GM19239 (cell line): ENCODE measurements around the gene IQGAP3.
"Not testable (repeated sequence)": the region's sequence is repeated elsewhere in the genome, so short reads cannot be mapped to it uniquely, and the experiment has no call there.

Experiments used
- DNase-seq: peaks from one replicate; pipeline ENCODE4 v3.0.0; 2011; ENCODE audit warnings: low spot score; ENCODE audit not compliant: insufficient read length
- FAIRE-seq: peaks from 2 replicates; lab custom pipeline; 2011; peaks lifted over from hg19 to GRCh38; lab: Jason Lieb, UNC

The IQGAP3 gene

DNA sequence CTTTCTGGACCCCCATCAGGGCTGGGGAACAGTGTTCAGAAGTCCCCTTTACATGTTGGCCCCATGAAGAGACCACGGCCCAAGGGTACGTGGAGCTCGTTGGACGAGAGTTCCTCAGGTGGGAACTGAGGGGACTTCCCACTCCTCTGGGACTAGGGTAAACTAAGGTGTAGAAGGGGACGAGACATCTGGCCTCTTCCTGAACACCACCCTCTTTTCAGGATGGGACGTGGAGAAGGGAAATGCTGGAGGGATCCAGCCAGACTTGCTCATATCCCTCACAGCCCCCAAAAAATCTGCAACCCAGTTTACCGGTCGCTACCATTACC is 21.3 kb upstream of the IQGAP3 start:
- DNase-seq (no peak), FAIRE-seq (no peak)

DNA sequence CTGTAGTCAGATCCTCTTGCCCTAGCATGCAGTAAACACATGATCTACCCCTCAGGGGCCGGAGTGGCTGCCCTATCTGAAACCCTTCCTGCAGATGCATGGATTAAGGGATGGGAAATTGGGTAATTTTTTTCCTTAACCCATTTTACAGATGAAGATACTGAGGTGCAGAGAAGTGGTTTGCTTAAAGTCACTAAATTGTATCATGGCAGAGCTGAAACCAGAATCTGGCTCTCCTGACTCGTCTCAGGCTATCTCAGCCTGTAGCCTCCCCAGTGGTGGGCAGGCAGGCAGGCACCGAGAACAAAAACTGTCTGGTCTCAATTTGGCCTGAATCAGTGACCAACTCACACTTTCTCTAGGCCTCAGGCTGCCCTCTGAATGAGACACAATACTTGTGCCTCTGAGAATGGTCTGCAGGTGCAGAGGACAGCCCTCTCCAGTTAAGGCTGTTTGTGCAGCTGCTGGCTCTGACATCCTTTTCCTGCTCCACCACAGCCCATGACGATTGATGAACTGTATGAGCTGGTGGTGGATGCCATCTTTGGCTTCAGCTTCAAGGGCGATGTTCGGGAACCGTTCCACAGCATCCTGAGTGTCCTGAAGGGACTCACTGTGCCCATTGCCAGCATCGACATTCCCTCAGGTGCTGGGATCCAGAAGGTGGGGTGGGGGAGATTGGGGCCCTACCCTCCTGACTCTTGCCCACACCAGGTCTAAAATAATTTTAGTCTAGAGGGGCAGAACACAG is 20.7 kb upstream of the IQGAP3 start:
- FAIRE-seq (no peak), DNase-seq (no peak)

DNA sequence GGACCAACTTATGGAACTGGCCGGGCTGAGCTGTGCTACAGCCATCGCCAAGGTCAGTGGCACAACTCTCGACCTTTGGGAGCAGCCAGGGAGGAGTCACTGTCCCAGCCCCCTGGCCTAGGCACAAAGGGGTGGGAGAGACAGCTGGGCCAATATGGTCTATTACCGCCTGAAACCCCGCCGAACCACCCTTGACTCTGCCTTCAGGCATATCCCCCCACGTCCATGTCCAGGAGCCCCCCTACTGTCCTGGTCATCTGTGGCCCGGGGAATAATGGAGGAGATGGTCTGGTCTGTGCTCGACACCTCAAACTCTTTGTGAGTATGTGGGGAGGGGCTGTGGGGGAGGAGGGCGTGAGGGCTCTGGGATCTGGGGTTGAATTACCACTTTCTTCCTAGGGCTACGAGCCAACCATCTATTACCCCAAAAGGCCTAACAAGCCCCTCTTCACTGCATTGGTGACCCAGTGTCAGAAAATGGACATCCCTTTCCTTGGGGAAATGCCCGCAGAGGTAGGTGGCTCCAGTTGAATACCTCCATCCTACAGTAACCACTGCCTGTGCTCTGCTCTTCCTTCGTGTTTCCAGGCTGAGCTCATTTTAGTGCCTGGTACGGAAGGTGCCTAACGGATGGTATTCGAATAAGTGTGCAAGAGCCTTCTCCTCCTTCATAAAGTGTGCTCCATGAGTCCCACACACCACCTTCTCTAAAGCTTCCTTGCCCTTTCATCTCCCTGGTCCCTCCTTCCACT is 20.0 kb upstream of the IQGAP3 start:
- DNase-seq (no peak), FAIRE-seq (no peak)

DNA sequence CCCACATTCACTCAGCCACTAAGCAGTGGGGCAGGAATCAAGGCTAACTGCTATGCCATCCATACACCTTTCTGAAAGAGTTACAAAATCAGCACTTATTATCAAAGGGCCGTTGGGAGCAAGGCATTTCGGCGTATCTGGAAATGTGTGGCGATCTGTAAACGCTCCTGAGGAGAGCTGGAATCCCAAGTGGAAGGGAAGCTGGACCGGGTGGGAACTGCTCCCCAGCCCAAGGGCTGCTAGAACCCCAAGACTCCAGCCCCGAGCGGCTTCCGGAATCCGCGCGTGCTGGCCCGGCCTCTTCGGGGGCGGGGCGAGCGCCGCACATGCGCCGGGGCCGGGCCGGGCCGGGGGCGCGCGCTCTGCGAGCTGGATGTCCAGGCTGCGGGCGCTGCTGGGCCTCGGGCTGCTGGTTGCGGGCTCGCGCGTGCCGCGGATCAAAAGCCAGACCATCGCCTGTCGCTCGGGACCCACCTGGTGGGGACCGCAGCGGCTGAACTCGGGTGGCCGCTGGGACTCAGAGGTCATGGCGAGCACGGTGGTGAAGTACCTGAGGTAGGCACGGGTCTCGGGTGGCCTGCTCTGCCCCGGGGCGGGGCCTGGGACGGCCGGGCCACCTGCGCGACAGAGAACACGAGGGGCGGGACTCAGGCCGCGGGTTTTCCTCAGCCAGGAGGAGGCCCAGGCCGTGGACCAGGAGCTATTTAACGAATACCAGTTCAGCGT is 19.2 kb upstream of the IQGAP3 start, which contains the start of gene NAXE:
Gene NAXE (plus strand): TSS at position 345 of the 726 bp plus-strand sequence. CDS start 29 bp downstream, at position 374.
- FAIRE-seq: no peak
- peak; percentile 85 for DNase-seq

DNA sequence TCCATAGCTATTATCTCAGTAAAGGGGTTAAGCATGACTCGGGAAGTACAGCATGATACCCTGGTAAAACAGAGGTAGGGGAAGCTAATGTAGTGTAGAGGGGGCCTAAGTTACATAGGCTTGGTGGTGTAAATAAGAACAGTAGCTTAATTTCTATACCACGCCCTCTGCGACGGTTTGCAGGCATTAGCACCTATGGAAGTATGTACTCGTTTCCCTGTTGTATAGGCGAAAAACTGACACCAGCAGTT is 18.7 kb upstream of the IQGAP3 start:
- FAIRE-seq (no peak), DNase-seq (no peak)

DNA sequence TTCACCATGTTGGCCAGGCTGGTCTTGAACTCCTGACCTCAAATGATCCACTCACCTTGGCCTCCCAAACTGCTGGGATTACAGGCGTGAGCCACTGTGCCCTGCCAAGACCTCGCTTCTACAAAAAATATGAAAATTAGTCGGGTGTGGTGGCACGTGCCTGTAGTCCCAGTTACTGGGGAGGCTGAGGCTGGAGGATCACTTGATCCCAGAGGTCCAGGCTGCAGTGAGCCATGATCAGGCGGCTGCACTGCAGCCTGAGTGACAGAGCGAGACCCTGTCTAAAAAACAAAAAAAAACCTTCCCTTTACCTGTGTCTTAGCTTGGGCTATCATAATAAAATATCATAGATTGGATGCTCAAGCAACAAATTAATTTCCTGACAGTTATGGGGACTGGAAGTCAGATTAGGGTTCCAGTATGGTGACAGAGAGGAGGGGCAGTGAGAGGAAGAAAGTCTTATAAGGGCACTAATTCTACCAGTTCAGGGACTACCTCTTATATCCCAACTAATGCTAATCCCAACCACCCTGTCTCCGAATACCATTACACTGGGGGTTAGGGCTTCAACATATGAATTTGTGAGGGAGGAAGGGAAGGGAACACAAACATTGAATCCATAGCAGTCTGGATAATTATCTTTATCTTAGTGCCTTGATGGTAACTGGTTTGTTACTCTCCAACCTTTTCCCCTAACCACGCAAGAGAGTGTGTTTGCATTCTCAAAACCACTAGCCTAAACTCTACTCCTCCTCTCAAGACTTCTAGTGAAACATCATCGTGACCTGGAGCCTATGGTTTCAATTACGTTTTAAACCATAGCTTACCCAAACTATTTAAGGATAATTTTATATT is 18.2 kb upstream of the IQGAP3 start:
- DNase-seq: no peak
- FAIRE-seq: no peak

DNA sequence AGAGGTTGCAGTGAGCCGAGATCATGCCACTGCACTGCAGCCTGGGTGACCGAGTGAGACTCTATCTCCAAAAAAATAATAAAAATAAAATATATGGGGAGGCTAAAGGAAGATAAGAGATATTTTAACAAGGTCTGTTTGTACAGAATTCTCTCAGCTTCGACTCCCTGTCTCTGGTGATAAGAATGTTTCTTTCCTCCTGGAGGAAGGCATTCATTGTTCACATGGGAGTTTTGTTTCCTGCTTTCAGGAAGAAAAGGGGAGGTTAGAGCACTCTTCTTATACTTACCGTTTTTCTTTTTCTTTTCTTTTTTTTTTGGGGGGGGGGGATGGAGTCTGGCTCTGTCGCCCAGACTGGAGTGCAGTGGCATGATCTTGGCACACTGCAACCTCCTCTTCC is 17.2 kb upstream of the IQGAP3 start:
- no peak for FAIRE-seq

DNA sequence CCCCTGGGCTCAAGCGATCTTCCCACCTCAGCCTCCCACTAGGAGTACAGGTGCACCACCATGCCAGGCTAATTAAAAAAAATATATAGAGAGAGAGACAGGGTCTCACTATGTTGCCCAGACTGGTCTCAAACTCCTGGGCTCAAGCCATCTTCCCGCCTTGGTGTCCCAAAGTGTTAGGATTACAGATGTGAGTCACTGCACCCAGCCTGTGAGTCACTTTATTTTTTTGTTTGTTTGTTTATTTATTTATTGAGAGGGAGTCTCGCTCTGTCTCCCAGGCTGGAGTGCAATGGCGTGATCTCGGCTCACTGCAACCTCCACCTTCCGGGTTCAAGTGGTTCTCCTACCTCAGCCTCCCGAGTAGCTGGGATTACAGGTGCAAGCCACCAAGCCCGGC is 15.6 kb upstream of the IQGAP3 start:
- not testable (repeated sequence) for FAIRE-seq, DNase-seq

More for the DNA sequence above, 17.2 kb upstream of the IQGAP3 start:
- DNase-seq: no peak

DNA sequence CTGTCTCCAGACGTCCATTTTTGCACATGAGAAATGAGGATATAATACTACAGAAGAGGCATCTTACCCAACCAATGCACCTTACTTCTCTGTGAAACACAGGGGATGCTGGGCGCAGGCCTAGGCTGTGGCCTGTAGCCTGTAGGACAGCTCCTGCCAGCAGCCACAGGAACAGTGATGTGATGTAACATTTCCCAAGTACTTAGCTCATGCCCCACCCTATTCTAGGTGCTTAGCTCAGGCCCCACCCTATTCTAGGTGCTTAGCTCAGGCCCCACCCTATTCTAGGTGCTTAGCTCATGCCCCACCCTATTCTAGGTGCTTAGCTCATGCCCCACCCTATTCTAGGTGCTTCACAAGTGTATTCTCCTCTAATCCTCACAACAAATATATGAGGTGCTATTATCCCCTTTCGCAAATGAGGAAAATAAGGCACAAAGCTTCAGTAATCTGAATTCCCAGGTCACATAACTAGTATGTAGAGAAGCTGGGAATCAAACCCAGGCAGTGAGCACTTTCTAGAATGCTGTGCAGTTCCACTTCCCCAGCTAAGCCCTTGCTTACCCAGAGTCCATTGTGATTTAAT is 14.6 kb upstream of the IQGAP3 start:
- FAIRE-seq (no peak), DNase-seq (no peak)

DNA sequence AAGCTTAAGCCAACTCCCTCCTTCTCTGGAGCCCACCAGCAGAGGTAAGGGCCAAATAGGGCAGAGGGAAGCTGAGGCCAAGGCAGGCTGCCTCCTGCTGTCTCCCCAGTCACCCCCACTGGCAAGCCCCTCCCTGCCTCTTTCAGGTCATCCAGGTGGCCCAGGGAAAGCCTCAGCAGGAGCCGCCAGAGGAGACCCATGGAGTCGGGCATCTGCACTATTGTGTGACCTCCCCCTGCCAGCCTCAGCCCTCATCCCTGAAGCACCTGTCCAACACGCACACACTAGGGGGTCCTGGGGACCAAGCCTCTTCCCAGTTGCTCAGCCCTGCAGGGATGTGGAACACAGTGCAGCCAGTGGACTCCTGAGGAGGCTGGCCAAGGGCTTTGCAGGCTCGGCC is 14.0 kb upstream of the IQGAP3 start:
- FAIRE-seq (no peak), DNase-seq (no peak)

DNA sequence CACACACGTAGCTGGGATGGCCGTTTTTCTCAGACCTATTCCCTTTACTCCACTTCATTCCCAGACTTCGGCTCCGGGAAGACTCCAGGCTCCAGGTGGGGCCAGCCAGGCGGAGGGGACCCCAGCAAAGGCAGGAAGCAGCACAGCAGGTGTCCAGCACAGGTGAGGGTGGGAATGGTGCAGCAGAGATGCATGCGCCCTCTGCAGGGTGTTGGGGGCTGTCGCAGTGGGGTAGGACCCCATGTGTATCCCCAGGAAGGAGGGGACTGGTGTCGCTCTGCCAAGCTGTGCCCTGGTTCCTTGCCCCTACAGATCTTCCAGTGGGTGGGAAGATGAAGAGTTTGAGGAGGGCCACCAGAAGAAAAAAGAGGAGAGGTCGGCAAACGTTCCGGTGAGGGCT is 12.4 kb upstream of the IQGAP3 start:
- no peak for FAIRE-seq

DNA sequence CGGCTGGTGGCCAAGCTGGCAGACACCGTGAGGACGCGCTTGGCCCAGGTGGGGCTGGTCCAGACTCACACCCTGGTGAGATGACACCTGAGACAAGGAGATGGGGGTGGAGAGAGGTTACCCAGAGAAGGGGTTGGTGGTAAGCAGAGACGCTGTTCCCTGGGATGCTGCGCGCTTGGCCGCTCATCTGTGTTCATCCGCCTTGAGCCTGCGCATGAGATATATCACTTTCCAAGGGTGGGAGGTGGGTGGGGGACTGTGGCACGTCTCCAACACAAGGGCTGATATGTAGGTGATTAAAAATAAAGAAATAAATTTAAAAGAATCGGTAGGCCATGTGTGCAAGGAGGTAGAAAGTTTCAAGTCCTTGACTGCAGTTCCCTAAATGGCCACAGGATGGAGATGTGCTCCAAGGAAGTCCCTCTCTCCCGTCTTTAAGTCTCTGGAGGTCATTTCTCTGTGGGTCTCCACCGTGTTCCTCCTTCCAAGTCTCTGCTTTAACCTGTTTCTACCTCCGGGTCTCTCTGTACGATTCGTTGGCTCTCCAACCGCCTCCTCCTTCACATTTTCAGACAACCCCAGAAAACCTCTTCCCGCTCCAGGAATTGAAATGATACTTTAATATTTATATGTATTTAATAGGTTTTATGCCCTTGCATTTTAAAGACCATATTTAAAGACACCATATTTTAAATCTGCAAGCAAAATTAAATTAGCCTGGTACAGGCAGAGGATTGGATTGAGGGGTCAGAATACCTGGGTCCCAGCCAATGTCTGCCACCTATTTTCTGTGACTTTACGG is 11.7 kb upstream of the IQGAP3 start:
- FAIRE-seq: peak; percentile 81

More for the DNA sequence above, 12.4 kb upstream of the IQGAP3 start:
- DNase-seq: no peak

DNA sequence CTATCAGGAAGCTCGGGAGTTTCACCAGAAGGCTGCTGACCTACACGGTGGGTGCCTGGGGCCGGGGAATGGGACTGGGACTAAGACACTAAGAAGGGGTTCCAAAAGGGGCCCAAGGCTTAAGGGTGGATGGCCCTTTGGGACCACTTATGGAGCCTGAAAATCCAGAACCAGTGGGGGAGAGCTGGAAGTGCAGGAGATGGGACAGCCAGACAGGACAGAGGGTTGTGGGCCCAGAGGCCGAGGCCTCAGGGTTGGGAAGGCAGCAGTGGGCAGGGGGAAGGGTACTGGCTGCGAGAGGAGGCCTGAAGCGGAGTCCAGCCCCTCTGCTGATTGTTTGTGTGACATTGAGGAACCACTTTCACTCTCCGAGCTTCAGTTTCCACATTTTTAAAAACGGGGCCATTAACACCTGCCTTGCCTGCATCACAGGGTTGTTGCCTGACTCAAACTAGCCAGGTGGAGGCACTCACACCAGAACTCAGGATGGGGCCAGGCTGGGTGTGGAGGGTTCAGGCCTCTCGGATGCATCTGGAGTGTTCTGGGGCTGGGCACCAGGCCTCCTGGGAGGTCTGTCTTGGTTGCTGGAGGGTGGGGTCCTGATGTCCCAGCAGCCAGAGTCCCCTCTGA is 10.1 kb upstream of the IQGAP3 start:
- DNase-seq (peak; percentile 35), FAIRE-seq (no peak)

More for the DNA sequence above, 11.7 kb upstream of the IQGAP3 start:
- DNase-seq: peak; percentile 83

DNA sequence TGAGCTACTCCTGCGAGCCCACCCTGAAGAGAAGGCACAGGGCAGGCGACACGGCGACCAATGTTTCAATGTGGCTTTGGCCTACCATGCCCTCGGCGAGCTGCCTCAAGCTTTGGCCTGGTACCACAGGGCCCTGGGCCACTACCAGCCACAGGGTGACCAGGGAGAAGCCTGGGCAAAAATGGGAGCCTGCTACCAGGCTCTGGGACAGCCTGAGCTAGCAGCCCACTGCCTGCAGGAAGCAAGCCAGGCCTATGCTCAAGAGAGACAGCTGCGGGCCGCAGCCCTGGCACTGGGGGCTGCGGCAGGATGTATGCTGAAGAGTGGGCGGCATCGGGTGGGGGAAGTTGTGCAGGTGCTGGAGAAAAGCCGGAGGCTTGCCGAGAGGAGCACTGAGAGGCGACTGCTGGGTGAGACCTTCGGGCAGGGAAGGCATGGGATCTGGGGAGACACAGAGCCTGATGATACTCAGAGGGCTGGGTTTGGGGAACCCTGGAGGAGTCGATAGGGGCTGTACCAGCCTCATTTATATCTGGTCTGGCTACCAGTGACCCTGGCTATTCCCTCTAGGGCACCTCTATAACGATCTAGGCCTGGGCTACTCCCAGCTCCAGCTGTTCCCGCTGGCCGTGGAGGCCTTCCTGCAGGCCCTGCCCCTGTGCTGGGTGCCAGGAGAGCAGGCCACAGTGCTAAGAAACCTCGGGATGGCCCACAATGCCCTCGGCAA is 9.5 kb upstream of the IQGAP3 start:
- DNase-seq: peak; percentile 26
- FAIRE-seq: peak; percentile 26

DNA sequence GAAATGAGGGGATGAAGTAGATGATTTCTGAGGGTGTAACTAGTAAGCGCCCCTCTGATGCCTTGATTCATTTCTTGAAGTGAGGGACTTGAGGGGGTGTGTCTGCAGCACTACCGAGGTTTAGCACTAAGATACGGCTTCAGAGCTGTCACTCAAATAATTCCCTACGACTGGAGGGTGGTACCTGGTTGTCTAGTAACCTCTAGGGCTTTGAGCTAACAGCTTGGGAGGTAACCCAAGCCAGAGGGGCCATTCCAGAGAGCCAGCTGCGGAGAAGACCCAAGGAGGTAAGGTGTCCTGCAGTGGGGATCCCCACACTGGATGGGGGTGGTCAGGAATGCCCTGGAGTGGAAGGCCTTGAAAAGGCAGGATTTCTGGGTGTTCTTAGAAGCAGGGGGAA is 7.1 kb upstream of the IQGAP3 start, which contains the start of gene TTC24:
Gene TTC24 (plus strand): TSS at position 252 of the 400 bp plus-strand sequence. CDS start 1,642 bp downstream, outside the sequence.
- DNase-seq (no peak), FAIRE-seq (no peak)

DNA sequence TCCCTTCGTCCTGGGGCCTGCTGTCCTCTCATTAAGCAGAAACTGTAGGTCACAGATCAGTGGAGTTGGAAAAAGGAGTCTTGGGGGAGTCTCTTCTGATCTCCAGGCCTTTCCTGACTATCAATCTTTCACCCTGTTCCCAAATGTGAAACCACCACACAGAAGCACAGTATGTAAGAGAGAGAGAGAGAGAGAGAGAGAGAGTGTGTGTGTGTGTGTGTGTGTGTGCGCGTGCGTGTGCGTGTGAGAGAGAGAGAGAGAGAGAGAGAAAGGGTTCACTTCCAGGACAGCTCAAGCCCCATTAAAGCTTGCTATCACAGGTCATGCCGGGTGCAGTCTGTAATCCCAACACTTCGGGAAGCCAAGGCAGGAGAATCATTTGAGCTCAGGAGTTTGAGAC is 5.7 kb upstream of the IQGAP3 start:
- no peak for DNase-seq
- no peak for FAIRE-seq

DNA sequence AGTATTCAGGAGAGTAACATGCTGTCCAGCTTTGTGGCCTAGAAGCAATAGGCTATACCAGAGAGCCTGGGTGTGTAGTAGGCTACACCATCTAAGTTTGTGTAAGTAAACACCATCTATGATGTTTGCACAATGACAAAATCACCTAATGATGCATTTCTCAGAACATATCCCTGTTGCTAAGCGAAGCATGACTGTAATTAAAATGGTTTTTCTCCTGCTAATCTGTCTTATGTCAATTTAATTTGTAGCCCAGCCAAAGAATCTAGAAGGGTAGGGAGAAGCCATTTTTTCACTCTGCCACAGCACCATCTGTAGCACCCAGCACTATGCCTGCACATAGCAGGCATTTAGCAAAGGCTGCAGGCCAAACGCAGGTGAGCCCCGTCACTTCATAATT is 5.2 kb upstream of the IQGAP3 start:
- FAIRE-seq (no peak), DNase-seq (no peak)

DNA sequence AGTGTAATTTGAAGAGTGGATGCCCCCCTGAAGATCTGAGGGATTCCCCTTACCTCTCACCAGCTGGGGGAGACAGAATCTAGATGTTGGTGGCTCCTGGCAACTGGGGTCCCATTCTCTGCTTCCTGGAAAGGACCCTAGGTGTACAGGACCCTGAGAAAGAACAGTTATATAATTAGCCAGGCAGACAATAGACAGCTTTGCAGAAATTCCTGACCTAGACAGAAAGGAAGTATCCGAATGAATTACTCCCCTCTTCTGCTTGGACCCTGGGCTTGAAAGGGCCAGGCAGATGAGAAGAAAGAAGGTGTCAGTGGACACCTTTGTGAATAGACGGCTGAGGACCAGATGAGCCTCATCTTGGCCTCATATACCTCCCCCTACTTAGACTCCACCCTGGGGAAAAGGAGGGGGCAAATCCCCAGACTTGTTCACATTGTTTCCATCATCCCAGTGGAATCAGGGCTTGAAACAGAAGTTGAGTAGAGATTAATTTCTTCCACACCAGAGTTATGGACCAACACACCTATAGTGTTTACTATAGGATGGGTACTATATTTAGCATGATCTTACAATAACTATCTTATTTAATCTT is 1.8 kb upstream of the IQGAP3 start:
- FAIRE-seq: no peak

More for the DNA sequence above, 1.8 kb upstream of the IQGAP3 start:
- DNase-seq: no peak
